AG10803 (cell line): ENCODE data around the gene ZNF606.

Source experiments
- DNase-seq: peaks from one replicate; pipeline ENCODE4 v3.0.0; 2010; ENCODE audit warnings: low read depth
- H3K4me3 ChIP-seq: 2 replicates; pipeline ENCODE4 v1.5.1; 2011; ENCODE audit warnings: mild to moderate bottlenecking, low read length, control low read depth
- TF ChIP-seq, protein P1 (sequence below): conservative IDR thresholded peaks from 2 replicates; pipeline ENCODE4 v1.5.1; 2011; ENCODE audit warnings: mild to moderate bottlenecking, low read length, control low read depth, inconsistent platforms

The ZNF606 gene

DNA sequence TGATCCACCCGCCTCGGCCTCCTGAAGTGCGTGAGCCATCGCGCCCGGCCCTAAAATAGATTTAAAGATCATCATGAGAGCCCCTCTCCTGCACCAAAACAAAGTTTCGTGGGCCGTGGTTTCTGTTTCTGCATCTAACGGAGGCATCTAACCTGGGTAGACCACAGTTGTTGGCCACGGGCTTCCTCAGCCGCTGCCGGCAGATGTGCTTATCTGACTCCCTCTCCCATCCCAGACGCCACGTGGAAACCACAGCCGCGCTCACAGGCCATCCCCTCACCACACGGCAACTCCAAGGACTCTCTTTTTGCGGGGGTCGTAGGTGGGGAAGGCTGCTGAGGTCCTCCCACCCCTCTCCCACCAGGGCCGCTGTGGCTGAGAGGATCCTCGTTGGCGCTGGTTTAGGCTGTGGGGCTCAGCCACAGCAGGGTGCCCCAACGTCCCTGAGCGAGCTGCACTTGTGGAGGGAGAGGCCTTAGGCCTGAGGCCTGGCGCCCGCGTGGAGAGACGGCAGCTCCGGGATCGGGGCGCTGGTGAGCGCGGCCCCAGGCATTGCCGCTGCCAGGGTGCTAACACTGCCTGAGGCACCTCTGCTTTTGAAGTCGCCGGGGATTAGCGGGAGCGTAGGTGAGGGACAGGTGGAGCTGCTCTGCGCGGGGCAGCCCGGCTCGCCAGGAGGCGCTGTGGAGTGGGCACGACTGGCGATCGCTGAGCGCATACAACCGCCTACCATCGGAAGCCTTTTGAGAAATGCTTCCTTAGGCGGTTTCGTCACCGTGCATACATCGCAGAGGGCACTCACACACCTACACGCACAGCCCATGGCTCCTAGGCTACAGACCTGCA, 40.1 kb upstream of the ZNF606 start:
- DNase-seq = no peak
- TF ChIP-seq, protein P1, sequence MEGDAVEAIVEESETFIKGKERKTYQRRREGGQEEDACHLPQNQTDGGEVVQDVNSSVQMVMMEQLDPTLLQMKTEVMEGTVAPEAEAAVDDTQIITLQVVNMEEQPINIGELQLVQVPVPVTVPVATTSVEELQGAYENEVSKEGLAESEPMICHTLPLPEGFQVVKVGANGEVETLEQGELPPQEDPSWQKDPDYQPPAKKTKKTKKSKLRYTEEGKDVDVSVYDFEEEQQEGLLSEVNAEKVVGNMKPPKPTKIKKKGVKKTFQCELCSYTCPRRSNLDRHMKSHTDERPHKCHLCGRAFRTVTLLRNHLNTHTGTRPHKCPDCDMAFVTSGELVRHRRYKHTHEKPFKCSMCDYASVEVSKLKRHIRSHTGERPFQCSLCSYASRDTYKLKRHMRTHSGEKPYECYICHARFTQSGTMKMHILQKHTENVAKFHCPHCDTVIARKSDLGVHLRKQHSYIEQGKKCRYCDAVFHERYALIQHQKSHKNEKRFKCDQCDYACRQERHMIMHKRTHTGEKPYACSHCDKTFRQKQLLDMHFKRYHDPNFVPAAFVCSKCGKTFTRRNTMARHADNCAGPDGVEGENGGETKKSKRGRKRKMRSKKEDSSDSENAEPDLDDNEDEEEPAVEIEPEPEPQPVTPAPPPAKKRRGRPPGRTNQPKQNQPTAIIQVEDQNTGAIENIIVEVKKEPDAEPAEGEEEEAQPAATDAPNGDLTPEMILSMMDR = no peak
- no peak overlapping the region for H3K4me3 ChIP-seq

DNA sequence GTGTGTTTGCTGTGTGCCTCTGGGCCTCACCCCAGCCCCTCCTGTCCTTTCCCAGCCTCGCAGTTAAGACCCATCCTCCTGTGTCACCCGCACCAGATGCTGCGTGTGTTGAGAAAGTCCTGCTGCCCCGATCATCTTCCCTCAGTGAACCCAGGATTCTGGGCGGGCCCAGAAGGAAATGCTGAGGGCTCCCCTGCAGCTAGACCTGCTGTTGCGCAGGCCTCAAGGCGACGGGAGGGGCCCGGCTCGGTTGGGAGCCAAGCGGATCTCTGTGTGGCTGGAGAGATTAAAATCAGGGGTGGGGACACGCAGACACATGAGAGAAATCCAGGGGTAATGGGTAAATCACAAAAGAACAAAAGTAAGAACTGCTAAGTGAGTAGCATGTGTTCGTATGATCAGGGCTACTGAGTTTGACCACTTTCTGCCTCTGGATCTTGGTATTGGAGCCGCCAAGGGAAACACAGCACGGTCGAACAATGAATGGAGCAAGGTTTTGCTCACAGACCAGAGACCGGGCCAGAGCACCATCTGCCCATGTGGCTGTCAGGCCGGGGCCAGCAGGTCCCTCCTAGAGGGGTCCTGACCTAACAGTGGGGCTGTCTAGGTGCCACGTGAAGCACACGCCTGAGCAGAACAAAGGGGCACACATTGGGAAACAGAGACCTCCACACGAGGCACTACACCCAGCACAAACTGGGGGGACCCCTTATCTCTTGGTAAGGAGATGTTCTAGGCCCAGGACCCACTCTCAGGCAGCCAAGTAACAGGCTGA, 38.3 kb upstream of the ZNF606 start:
- no peak for DNase-seq
- TF ChIP-seq, protein P1 = no peak
- no peak overlapping the region for H3K4me3 ChIP-seq

DNA sequence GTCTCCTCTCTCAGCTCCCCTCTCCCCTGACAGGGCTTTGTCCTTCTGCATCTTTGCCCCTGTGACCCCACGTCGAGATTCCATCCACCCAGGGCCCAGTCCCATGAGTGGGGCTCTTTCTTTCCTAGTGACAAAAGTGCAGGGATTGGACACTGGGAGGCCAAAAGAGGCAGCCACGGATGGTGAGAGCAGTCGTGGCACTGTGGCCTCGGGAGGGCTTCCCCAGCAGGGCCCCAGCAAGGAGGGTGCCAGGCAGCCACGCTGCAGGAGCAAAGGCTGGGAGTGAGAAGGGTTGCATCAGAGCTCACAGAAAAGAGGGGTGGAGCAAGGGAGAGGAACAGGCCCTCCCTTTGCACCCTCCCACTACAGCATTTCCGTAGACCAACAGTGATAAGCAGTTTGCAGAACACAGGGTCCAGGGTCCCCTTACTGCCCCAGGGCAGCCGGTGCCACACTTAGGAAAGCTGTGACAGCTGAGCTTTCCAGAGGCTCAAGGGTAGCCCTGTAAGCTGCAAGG, 36.1 kb upstream of the ZNF606 start:
- H3K4me3 ChIP-seq = no peak overlapping the region
- no peak for DNase-seq
- TF ChIP-seq, protein P1 = no peak

DNA sequence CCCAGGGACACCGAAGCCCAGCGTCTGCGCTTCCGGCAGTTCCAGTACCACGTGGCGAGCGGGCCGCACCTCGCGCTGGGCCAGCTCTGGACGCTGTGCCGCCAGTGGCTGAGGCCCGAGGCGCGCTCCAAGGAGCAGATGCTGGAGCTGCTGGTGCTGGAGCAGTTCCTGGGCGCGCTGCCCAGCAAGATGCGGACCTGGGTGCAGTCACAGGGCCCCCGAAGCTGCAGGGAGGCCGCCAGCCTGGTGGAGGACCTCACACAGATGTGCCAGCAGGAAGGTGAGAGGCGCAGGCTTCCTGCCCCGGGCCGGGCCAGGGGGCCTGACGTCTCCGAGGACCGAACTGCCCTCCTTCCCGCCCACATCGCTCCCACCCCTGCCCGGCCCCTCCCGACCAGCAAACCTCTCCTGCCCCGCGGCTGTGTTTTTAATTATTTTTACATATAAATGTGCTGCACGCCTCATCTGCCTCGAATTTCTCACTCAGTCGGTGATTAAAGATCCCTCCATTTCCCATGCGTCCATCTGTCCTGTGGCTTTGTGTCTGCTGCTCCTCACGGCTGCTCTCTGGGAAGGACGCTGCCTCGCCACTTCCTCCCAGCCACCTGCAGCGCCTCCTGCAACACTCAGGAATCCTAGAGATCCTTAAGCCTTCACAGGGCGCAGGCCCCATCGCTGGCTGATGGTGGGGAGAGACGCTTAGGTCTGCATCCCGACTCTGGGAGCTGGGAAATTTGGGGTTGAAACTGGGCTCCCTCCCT, 35.5 kb upstream of the ZNF606 start:
- DNase-seq = no peak
- no peak overlapping the region for H3K4me3 ChIP-seq
- TF ChIP-seq, protein P1 = no peak

DNA sequence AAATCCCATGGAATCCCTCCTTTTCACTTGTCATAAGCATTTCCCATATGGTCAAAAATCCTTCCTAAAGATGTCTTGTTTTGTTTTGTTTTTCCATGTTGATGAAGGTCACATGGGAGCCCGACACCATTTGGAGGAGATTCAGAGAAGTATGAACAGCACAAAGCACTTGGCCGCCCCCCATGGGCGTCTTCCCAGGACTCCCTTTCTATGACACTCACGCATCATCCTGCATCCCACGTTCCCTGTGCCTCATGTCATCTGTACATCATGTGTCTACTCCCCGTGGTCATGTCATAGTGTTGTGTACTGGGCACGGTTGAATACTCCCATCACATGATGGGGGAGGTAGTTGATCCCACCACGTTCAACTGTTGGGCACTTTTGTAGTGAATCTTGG, 33.2 kb upstream of the ZNF606 start:
- TF ChIP-seq, protein P1 = no peak
- DNase-seq = no peak
- no peak overlapping the region for H3K4me3 ChIP-seq

DNA sequence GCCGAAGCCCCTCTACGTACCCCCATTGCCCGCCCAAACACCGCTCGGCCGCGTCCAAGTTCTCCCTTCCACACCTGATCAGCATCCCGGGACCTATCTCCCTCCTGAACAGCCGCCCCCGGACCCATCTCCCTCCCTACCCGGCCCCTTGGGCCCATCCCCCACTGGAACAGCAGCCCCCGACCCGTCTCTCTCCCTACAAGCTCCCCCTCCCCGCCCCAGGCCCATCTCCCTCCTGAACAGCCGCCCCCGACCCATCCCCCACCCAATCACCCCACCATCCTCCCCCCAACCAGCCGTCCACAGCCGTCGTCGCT, 31.8 kb upstream of the ZNF606 start:
- H3K4me3 ChIP-seq = no peak overlapping the region
- no peak for DNase-seq
- TF ChIP-seq, protein P1 = no peak
